GM21619 (cell line): ENCODE results near the gene GPR135.
A peak's percentile ranks its signal among the peaks of the same experiment; 100 is the strongest.

ENCODE experiments used
- ATAC-seq: cut with Tn5 transposase; IDR thresholded peaks from one replicate; pipeline ENCODE4 v1.9.1; 2021; ENCODE audit not compliant: unreplicated experiment

Gene GPR135, protein sequence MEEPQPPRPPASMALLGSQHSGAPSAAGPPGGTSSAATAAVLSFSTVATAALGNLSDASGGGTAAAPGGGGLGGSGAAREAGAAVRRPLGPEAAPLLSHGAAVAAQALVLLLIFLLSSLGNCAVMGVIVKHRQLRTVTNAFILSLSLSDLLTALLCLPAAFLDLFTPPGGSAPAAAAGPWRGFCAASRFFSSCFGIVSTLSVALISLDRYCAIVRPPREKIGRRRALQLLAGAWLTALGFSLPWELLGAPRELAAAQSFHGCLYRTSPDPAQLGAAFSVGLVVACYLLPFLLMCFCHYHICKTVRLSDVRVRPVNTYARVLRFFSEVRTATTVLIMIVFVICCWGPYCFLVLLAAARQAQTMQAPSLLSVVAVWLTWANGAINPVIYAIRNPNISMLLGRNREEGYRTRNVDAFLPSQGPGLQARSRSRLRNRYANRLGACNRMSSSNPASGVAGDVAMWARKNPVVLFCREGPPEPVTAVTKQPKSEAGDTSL

DNA sequence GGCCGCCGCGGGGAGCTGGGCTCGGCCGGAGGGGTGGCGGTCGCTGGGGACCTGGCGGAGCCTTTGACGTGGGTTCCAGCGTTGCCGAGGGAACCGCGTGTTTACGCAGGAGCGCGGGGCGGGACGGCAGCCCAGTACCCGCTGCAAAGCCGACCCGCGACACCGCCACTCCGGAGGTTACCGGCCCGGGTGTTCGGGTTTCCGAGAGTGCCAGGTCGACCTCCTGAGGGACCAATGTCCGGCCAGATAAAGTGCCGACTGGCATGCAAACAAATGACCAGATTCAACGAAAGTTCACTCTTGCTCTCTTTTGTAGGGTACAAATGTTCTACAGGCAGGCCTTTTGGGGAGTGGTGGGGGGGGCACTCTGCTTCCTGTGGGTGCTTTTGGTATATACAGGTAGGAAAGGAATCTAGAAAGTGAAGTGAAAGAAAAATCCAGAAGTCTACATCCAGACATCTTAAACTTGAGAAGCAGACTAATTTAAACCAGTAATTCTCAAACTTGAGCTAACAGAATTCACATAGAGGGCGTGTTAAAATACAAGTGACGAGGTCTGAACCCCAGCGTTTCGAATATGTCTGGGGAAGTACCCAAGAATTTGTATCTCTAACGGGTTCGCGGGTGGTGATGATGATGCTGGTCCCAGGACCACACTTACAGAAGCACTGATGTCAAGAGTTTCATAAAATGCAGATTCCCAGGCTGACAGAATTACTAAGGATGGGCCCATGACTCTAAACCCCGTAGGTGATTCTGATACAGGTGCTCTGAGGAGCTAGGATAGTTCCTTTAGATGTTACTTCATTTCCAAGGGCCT lies at the start of gene GPR135:
GPR135 (minus strand) TSS at position 65 of the 820 bp plus-strand sequence. CDS start 154 bp downstream, outside the sequence.
- ATAC-seq: peak; percentile 33

DNA sequence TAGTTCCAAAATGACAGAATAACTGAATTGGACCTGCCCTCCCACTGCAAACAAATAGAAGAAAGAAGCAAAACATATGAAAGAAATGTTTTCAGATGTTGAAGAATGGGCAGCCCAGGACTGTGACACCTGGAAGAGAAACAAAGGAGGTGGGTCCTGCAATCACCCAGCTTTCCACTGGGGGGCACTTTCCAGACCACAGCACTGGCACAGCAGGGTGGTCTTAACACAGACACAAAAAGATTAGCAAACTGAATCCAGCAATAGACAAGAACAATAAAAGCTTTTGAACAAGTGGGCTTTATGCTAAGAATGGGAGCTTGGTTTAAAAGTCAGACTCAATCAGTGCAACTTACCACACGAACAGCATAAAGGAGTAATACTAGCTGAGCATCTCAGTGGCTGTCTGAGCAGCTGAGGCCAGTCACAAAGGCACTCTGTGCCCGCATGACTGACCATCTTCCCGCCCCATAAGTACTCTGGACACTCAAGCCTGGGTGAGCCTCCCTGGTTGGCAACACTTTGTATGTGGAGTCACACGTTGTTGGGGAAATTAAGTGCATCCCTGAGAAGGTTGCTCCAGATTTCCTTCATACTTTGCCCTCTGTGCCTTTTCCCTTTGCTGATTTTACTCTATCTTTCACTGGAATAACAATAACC lies 46.9 kb upstream of the GPR135 start:
- peak; percentile 47 for ATAC-seq

DNA sequence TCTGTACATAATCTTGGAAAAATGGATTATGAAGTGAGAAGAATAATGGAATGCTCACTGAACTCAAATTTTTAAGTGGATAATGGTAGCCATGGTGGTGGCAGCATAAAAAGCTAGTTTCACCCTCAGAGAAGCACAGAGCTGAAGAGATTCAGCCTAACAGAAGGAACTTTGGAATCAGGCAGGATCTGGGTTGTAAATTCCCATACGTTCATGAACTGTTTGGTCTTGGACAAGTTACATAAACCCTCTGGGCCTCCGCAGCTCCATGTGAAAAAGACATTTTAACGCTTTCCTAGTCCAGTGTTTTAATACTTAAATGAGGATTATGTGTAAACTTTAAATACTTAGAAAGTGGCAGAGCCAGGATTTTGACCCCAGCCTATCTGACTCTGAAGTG lies 45.8 kb upstream of the GPR135 start:
- no peak for ATAC-seq

DNA sequence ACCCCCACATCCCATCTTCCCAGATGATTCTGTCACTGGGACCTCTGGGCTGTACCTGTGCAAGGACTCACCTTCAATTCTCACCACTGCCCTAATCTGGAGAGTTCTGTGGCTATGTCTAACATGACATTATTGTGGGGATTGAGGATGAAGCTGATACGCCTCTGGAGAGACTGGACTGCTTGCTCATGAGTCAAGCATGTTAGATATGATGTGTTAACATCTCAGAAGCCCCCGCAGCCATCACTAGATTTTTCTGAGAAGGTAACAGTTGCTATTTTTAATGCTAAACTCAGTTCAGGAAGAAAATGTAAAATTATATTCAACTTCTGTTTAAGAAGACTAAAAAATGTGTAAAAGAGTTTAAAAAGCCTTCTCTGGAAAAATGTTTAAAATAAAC lies 44.8 kb upstream of the GPR135 start:
- ATAC-seq: no peak

DNA sequence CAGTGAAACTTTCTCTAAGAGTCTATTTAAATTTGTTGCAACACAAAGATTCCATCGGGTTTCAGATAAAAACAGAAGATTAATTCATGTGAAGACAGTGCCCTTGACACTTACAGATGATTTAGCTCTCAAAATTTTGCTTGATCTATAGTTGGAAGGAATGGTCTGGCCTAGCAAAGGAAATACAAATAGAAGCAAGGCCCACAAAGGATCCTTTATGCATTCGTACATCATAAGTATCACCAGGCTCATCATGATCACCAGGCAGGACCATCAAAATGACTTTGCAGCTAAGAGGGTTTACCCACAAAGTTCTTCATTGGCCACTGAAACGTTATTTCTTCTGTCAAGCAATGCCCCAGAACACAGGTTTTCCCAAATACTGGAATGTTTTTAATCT lies 43.9 kb upstream of the GPR135 start:
- ATAC-seq: no peak

DNA sequence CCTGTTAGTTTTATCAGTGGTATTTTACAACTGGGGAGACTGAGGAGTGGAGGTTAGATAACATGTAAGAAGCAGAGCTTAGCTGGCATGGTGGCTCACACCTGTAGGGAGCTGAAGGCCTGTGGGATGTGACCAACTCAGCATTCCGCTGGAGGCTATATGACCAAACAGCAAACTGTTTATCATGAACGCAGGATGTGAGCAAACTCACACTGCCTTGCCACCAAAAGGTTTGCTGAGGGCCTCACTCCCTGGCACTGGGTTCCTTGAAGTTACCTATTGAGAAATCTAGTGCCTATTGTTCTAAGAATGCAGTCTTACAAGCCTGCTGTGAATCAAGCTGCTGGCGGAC lies 42.5 kb upstream of the GPR135 start:
- no peak for ATAC-seq

DNA sequence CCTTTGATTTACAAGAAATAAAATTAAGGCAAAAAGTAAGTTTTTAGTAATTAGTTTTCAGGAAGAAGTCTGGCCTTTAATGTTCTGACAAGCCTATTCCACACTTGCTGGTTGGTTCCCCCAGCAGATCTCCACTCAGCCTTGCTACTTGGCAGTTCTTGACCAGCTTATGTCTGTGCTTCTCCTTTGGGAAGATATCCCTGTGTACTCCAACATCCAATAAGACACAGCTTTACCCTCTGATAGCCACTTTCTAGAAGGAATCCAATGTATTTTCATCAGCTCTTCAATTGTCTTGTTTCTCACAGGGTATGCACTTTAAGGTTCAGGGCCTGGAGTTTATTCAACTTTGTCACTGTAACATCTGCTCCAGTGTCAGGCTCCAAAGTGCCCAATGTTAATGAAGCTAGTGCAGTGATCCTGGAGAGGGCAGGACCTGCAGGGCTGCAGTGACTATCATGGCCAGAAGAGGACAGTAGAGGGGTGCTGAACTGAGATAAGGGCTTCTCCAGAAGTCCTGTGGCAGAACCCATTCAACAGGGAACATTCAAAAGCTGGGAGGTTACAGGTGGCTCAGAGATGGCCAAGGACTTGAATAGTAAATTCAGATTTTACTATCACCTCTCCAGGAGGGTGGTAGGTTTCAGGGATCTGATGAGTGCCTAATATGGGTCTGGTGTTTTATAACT lies 42.0 kb upstream of the GPR135 start:
- peak; percentile 87 for ATAC-seq

DNA sequence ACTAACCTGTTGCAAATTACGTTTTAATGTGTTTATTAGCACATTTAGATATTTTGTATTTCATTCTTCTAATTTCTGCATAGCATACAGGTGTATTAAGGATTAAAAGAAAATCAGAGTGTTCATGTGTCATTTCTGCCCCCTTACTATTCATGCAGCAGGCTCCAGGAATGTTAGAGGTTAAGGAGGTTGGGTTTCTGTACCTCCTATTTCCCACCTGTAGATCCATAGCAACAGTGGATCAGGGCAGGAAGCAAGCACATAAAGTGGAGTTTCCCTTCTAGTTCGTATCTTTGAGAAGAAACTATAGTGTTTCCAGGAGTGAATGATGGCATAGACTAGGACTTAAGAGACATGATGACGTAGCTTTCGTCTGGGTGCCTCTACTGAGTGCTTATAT lies 38.1 kb upstream of the GPR135 start:
- no peak for ATAC-seq

DNA sequence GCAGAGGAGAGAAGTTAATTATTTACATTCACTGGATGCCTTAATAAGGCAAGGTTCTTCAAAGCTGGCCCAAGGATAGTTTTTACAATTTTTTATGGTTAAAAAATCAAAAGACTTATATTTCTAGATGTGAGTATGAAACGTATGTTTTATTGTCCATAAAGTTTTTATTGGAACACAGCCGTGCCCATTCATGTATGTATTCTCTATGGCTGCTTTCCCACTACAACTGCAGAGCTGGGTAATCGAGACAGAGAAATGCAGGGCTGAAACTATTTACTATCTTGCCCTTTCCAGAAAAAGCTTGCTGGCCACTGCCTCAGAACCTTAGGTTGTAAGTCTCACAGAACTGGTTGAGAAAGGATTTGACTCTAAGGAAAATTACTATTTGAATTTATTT lies 35.6 kb upstream of the GPR135 start:
- no peak for ATAC-seq

DNA sequence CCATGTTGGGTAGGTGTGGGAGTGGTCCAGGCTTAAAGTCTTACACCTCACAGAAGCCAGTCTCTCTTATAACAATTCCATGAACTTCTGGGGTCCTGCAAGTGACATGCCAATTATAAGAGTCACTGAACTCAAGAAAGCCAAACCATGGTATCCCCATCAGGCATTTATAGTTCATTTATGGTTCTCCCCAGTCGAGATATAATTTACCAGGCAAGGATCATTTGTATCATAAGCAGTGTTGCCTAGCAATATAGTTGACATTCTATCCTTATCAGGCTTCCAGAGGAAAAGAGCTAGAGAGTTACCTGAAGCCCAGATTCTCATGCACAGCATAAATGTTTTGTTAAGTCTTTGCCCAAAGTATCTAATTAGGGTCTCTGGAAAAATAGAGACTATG lies 27.2 kb upstream of the GPR135 start:
- no peak for ATAC-seq

DNA sequence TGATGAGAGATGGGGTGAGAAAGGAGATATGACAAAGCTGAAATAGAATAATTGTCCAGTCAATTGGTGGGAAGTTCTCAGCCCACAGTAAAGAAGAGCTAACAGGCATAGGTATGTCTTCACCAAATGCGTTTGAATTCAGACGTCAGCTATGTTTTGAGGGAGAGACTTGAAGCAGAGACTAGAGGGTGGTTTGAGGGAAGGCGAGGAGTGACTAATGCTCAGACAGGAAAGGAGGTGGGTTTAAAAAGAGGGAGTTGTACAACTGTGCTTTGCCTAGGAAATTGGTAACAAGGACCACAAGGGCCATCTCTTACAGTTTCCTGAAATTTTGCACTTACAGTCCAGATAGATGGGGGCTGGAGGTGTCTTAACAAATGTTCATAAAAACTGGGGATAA lies 25.6 kb upstream of the GPR135 start:
- ATAC-seq: no peak

DNA sequence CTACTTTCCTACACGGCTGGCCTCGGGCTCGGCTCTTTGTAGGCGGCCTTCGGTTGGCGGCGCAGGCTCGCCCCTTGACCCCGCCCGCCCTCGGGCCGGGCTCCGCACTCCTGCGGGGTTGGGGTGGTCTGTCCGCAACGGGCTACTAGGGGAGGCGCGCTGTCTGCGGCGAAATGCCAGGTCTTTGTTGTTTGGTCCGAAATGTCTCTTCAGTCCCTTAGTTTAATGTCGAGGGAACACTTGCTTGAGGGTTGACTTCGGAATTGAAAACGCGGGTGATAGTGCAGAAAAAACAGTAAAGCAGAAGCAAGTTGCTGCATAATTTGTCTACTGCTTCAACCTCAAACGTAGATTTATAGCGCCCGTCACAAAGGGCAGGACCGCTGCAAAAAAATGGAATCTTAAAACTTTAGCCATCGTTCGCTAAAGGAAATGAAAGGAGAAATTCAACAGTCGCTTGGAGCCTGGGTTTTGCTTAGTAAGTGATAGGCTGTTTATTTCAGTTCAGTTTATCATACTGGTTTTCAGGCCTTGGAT lies 19.5 kb upstream of the GPR135 start:
- ATAC-seq: peak; percentile 44

DNA sequence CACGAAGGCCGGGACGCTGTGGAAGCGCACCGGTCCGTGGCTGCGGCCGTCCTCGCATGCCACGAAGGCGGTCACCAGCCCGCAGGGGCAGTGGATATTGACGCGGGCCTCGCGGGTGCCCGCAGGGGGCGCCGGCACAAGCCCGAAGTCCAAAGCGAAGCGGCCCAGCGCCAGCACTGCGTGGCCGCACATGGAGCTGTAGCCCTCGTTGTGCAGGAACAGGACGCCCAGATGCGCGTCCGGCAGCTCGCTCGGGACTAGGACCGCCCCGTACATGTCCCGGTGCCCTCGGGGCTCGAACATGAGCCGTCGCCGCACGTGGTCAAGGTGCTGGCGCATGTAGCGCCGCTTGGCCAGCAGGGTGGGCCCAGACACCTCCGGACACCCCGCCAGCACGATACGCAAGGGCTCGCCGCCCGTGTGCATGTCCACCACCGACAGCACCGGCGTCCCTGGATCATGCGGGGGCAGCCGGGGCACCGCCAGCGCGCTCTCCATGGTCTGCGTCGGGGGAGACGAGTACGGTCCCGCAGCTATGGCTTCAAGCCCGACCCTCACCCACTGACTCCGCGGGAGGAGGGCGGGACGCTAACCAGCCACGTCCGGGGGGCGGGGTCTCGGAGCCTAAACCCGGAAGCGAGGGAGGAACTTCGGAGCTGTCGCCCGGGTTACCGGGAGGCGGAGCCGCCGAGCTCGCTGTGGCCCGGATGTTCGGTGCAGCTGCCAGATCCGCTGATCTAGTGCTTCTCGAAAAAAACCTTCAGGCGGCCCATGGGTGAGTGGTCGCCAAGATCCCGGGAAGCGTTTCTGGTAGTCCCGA lies 18.8 kb upstream of the GPR135 start, which contains the start of the genes JKAMP and L3HYPDH:
JKAMP (plus strand) TSS at position 699 of the 820 bp plus-strand sequence; CDS start at position 772, 73 bp downstream.
L3HYPDH (minus strand) TSS at position 590 of the 820 bp plus-strand sequence; CDS start at position 498, 92 bp downstream.
- ATAC-seq: peak; percentile 88

DNA sequence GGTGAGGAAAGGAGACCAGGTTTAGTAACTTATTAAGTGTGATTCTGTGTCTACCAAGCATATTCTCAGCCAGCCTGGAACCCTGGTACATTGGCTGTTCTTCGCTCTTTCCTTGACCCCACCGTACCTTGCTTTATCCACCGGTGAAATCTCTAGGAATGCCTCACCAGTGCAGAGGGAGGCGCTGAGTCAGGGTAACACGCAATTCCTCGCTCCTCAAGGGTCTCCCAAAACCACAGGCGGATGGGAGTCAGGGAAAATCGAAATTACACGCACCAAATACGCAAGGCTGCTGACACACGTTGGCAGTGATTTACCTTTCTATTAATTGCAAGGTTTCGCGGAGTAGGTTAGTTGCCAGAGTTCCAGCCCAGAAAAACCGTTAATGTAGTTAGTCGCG lies 18.2 kb upstream of the GPR135 start:
- no peak for ATAC-seq

DNA sequence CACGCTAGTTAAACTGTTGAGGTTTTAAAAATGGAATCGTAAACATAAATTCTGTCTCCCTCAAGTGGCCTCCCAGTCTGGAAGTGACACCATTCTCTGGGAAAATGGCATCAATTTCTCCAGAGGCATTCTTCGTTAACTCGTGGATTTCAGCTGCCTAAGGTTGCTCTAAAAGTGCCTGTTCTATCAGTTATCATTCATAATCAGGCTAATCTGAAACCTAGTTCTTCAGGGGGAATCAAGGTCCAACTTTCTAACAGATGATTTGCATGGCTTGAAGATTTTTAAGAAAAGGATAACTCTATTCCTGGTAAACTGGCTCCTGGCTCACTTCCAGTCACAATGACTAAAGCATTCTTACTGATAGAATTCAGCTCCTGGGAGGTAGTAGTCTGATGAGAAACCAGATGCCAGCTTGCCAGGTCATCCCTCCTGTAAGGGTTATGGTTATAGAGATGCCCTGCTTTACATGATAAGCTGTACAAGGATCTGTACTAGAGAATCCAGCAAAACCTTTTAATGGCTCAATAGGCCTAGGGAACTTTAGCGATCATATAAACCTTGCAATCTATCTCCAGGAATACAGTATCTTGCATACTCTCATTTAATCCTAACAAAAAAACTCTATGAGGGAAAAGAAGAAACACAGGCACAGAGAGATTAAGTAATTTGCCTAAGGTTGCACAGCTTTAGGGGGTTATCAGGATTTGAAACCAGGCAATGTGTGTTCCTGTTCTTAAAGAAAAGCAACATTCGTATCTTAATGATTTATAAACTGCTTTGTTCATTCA lies 17.6 kb upstream of the GPR135 start:
- ATAC-seq: no peak

DNA sequence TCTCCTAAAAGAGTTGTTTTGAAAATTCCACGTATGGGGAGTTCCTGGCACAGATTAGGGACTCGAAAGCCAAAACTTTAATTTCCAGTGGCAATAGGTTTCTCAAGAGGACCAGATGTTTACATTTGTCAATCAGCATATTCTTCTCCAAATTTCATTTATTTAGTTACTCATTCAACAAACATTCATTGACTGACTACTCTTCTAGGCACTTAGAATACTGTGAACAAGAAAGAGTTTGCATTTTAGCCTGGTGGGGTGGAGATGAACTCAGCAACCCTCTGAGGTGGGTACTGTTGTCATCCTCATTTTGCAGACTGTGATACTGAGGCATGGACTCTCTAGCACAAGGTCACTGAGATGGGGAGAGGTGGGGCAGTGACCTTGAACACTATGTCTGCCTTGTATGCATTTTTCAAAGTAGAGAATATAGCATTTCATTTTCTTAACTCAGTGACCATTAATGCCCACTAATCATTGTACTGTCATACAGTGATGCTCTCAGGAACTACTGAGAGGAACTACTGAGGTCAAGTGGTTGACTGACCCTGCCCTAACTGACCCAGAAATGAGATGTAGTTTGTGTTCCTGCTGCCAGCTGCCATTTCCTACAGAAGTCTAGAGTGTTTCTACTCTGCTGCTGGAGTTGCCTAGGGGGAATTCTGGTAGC lies 16.8 kb upstream of the GPR135 start:
- no peak for ATAC-seq

DNA sequence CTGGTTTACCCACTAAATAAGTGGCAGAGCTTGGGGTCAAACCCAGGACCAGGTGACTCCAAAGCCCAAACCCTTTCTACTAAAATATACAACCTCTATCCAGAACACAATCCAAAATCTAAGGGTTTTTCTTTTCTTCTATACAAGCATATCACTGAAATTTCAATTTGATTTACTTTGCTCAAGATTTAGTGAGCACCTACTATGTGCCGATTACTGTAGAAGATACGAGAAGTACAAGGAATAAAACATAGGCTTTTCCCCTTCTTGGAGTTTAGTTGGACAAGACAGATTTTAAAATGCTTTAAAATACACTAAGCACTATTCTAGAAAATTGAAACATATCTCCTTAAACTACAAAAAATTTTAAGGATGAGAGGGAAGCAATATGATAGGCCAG lies 16.2 kb upstream of the GPR135 start:
- ATAC-seq: no peak

DNA sequence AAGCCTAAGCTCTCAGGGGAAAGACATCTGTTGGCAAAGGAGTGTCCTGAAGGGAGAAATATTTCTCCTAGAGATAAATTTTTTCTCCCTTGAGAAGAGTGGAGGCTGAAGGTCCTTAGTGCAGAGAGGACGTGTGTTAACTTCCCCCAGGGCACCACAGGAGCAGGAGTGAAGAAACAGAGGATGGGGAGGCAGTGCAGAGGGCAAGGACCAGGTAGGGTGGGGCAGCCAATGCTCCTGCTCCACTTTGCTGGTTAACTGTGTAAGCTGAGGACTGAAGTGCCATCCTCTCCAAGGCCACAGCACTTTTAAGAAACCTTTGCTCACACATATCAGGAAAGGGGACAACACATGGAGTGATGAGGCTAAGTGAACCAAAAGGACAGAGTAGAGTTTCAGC lies 15.0 kb upstream of the GPR135 start:
- ATAC-seq: no peak
